HG02588 (cell line): ENCODE results near the gene HECTD4.

Experiments used
- ATAC-seq: cut with Tn5 transposase; IDR thresholded peaks from one replicate; pipeline ENCODE4 v1.9.1; 2021; ENCODE audit warnings: mild to moderate bottlenecking, moderate library complexity; ENCODE audit not compliant: unreplicated experiment

The HECTD4 gene

DNA sequence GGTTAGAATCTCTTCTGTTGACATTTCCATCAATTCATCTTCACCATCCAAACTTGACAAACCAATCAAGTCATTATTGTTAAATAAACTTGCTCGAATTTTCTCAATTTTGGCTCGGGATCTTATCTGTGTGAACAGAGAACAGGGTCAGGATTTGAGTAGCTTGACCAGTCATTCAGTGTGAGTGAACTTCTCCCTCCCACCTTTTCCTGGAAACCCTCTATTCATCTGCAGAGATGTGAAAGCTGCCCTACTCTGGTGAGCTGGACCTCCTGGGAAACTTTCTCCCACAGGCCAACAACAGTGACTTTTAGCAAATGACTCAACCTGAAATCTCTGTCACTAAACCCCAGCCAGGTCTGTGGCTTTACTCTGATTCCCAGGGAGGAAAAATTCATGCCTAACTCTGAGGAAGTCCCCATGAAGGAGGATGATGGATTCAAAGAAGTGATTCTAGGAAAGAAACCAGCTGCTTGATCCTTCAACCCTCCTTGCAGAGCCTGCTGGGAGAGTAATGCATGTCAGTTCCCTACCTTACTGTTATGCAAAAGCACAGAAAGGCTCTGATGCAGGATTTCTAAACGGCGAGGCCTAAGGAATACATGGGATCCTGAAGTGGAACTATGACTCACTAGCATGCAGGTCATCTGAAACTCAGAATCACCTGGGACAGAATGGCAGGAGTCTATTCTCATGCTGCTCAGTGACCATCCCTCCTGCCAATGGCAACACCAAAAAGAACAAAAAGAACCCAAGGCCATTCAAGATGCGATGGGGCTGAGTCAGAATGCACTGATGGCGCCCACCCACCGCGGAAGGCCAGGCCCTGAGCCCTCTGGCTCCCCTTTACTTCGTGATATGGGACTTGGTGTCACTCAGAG lies 198.8 kb downstream of the HECTD4 start:
- peak; percentile 44 for ATAC-seq

DNA sequence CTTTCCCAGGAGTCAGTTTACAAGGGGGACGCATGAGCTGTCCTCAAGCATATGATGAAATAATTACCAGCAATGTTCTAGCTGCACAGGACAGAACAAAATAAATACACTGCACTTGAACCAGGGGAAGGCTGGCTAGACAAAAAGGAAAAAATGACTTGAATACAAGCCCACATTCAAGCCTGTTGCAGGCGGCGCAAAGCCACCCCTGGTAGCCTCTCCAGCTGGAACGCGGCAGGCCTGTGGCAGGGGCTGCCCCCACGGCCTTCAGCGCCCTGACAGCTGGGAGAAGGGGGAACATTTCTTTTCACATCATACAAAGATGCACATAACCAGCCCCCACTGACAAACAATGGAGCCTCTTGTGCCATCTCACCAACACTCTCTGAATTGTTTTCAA lies 199.7 kb downstream of the HECTD4 start:
- ATAC-seq, result no peak

DNA sequence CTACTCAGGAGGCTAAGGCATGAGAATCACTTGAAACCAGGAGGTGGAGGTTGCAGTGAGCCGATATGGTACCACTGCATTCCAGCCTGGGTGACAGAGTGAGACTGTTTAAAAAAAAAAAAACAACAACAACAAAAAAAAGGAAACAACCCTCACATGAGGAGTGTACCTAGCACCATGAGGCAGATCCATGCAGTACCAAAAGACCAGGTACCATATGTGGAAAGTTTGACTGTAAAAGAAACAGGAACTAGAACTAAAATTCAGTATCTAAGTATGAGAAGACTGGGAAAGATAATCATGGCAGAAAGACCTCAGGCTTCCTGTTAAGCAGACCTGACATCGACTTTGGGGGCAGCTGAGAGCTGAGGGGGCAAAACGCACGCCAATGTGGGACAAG lies 201.8 kb downstream of the HECTD4 start:
- ATAC-seq, result no peak

DNA sequence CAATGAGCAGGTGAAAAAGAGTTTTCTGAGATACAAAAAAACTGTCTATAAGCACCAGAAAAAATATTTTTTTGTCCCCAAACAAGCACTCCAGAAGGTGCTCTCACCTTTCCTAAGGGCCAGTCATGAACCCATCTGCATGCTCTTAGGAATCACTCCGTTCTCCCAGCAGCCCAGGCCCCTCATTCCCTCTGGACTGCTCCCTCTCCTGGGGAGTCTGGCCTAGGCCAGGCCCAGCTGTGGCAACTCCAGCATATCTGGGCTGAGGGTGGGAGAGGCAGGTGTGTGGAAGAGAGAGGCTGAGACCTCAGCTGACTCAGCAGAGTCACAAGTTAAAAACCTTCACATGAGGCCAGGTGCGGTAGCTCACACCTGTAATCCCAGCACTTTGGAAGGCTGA lies 202.3 kb downstream of the HECTD4 start:
- no peak for ATAC-seq

DNA sequence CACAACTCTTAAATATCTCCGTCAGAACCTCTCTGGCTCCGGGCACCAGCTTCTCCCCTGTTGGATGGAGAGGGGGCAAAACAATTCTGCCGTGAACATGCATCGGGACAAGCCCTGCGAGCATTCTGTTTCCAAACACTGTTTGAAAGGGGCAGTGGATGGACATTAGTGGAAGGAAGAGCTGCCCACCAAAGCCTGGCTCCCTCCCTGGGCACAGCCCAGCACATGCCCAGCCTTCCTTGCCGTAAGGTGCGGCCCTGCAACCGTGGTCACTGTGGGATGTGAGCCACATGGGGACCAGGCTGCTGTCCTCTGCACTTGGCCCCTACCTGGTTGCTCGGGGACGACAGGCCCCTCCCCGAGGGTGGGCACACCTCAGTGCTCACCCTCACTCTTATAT lies 202.9 kb downstream of the HECTD4 start:
- no peak for ATAC-seq

DNA sequence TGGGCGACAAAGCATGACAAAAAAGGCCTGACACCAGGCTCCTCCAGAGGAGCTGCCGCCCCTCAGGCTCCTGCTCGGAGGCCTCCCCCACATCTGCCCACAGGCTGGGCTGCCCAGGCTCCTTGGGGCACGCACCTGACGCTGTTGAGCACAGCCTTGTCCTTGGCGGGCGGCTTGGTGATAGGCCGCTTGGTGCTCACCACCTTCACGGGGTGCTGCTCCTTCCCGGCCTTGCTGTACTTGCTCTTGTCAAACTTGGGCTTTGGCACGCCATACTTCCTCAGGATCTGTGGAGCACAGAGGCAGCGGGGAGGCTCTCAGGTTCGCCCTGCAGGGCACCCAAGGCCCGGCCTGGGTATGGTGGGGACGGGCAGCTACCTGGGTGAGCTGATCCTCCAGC lies 203.4 kb downstream of the HECTD4 start:
- no peak for ATAC-seq

DNA sequence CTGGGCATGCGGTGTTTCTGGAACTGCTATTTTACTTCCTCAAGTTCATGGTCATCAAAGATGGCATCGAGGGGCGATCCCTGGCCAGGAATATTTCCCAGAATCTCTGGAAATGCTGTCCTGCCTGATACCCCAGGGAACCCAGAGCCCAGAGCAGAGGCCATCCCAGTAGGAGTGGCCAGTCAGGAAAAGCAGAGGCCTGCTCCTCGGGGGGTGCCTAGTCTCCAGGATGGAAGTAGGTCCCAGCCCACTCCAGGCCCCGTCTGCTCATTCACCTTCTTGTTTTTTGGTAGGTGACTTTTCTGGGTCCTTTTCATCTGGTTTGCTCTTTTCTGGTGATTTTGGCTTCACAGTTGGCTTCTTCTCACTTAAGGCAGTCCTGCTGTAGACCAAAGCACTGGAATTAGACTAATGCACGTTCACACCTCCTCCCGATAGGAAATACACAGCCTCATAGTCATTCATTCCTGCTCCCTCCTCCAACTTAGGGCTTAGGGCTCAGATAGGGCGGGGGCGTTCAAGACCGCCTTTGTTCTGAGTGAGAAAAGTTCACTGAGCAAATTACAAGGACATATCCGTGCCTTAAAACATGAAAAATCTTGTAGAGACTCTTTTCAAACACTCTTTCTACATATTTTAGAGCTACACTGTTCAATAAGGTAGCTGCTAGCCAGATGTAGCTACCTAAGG lies 205.8 kb downstream of the HECTD4 start:
- ATAC-seq, result no peak

DNA sequence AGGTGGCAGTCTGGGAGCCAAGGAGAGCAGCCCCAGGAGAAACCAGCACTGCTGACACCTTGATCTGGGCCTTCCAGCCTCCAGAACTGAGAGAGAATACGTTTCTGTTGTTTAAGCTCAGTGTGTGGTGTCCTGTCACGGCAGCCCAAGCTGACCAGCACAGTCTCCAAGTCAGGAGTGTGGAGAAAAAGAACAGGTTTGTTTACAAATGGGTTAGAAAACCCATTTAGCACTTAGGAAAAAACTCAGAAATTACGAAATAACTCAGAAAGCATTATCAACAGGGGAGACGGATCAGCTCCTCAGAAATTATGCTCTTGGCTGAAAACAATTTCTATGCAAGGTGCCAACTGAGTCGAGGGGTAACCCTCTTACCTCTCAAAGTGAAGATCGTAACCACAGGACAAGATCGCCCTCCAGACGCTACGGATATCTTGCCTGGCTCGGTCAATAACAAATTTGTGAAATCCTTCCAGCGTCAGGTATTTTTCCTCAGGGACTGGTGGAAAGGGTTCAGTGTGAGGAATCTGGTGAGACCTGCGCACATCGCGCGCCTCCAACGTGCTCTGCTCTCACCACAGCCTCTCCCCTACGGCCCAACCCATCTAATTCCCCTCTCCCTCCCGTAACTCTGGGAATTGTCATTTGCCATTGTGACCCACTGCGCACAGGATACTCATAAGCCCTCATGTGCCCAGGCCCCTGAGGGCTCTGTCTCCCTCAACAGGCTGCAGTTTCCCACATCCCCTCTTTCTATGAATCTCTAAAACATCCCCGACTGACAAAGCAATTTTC lies 206.7 kb downstream of the HECTD4 start:
- no peak for ATAC-seq

DNA sequence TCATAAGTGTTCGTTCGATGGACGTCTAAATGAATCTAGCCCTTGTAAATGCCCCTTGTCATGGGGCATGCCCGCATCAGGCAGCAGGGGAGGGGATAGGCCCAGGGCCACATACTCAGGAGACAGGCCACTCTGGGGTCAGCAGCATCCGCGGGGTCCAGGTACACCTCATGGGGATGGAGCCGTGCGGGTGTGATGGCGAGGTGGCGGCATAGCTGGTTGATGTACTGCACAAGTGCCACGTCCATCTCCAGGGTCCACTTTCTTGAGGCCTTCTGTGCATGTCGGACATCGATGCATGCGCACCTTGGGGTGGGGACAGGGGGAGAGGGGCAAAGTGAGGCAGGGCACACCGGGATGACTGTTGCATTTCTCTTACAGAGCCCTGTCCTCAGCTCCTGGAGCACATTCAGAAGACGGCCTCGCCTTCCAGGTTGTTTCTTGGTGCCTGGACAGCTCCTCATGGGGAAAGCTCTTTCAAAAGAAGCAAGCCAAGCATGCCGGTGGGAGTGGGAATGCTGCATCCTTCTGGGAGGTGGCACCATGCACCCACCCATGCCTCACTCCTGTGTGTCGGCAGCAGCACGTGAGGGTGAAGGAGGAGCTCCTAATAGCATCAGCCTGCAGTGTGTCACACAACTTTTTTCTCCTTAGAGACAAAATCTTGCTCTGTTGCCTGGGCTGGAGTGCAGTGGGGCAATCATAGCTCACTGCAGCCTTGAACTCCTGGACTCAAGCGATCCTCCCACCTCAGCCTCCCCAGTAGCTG lies 209.5 kb downstream of the HECTD4 start:
- ATAC-seq, result no peak

DNA sequence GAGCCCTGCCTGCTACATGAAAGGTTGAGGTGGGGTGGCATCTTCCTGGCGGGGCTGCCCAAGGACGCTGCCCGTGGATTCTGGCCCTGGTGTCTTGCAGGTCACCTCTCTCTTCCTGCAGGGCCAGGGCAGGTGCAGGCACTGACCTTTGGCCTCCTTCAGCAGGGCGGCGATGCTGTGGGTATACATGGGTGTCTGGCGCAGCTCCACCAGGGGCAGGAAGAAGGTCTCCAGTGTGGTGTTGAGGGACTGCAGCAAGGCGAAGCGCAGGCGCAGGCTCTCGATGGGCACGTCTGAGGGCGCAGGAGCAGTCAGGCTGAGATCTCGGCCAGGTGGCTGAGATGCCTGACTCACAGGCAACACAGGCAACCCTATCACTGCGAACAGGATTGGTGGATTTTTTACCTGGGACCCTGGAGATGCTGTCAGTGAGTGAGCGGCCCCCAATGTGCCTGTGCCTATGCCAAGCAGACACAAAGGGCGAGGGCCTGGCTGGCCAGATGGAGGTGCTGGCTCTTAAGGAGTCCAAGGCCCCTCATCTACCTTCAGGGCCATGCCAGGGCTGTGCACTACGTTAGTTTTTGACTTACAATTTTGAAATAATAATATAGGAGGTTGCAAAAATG lies 211.1 kb downstream of the HECTD4 start:
- ATAC-seq, result no peak

DNA sequence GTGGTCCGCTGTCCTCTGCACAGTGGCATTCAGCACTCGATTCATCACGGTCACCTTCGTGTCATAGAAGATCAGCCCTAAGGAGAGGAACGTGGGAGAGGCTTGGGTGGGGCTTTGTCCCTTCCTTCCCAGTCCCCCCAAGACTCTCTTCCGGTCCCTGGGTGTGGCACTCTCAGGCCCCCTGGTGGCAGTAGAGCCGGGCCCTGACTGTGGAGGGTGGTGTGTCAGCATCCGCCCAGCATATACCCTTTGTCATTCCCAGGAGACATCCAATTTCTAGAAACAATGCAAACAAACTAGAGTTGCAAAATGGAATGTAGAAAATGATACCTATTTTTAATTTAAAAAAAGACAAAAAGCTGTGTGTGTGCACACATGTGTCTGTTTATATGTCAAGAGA lies 211.9 kb downstream of the HECTD4 start:
- no peak for ATAC-seq

DNA sequence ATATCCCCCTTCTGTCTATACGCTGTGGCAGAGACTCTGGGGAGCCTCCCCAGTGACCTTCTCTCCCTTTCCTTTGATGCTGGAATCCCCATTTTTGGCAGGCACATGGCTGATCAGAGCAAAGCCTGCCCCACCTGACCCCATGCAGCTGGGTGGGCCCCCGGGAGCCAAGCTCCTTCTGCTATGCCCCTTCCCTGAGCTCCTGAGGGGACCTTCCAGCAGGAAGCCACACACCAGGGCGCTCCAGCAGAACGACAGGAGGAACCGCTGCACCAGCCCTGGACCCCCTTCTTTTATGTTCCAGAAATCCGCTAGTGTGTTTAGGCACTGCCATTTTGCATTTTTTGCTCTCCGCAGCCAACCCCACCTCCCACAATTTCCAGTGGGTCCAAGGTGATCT lies 212.3 kb downstream of the HECTD4 start:
- ATAC-seq, result no peak

DNA sequence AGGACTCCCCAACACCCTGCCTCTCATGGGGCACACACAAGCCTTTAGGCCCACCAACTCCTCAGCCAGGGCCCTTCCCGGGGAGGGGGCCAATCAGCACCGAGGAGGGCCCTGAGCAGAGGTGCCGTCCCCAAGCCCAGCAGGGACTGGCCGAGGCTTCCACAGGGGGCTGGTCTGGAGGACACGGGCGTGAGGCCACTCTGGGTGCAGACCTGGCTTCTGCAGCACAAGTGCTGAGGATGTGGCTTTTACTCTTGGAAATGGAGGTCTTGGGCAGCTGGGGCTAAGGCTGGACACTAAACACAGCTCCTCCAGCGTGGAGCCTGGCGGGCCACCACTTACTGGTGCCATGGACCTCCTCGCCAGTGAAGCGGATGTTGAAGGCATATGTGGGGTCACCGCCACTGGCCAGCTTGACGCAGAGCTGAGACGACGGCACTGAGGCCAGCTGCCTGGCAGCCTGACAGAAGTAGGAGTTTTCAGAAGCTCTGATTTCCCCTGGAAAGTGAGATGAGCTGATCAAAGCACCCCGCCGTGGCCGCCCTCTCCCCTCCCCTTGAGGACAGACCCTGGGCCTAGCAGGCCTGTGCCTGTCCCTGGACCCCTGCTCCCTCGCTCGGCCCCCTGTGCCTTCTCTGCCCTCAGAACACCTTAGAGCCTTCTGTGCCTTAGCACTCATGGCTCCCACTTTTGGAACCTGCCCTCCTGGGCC lies 212.9 kb downstream of the HECTD4 start:
- ATAC-seq, result no peak

DNA sequence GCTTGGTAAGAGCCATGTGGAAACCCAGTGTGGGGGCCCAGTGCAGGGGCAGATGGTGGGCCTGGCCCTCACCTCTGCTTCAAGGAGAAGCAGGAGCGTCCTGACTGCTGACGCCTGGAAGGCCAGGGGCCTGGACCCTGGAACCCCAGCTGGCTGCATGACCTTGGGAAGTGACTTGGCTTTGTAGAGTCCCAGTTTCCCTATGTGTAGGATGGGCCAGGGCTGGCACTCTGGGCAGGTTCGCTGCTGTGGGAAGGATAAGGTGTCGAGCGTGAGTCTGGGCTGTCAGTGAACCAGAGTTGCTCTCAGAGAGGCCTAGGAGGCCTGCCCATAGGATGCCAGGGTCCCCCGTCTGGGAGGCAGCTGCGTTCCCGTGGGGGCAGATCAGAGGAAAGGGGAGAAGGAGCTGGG lies 213.7 kb downstream of the HECTD4 start:
- ATAC-seq, result no peak

DNA sequence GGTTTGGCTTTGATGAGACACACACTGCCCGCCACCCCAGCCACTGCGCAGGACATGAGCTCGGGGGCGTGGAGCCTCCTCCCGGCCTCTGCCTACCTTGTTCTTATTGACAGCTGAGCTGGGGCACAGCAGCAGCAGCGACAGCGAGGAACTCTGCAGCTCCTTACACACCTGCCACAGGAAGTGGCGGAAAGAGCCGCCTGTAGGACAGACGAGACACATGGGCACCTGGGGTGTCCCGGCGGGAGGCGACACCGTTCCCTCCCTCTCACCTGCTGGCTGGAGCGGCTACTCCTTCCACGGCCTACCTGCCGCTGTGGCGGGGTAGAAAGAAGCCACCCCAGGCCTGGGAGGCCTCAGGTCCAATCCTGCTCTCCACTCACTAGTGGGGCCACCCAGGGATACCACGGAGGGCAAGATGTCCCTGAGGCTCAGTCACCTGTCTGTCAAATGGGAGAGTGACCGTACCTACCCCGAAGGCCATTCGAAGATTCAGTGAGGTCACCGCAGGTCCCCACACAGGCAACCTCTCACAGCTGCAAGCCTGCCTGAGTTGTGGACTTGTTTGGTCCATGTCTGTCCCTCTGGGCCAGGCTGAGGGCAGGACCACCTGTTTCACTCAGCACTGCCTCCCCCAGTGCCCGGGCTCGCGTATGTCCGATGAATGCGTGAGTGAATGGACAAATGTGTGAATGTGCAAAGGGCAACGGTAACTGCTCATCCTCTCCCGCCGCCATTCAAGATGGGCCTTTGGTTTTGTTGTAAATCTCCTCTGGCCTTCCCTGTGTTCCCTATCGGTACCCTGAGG lies 214.3 kb downstream of the HECTD4 start:
- no peak for ATAC-seq

DNA sequence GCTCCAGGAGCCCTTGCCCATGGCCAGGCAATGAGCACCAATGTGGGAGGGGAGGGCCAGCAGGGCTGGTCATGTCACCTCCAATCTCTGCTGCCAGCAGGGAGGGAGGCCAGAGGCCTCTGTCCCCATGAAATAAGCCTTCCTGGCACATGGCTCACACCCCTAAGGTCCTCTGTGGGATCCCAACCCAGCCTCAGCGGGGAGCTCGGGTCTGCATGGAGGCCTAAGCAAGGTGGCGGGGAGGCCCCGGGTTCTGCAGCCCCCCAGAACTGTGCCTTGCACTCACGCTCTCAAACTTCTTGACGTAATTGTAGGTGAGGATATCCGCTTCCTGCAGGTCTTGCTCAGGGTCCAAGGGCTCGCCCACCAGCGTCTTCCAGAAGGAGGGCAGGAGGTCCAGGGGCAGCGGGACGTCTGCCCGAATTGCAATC lies 215.2 kb downstream of the HECTD4 start:
- ATAC-seq, result no peak

DNA sequence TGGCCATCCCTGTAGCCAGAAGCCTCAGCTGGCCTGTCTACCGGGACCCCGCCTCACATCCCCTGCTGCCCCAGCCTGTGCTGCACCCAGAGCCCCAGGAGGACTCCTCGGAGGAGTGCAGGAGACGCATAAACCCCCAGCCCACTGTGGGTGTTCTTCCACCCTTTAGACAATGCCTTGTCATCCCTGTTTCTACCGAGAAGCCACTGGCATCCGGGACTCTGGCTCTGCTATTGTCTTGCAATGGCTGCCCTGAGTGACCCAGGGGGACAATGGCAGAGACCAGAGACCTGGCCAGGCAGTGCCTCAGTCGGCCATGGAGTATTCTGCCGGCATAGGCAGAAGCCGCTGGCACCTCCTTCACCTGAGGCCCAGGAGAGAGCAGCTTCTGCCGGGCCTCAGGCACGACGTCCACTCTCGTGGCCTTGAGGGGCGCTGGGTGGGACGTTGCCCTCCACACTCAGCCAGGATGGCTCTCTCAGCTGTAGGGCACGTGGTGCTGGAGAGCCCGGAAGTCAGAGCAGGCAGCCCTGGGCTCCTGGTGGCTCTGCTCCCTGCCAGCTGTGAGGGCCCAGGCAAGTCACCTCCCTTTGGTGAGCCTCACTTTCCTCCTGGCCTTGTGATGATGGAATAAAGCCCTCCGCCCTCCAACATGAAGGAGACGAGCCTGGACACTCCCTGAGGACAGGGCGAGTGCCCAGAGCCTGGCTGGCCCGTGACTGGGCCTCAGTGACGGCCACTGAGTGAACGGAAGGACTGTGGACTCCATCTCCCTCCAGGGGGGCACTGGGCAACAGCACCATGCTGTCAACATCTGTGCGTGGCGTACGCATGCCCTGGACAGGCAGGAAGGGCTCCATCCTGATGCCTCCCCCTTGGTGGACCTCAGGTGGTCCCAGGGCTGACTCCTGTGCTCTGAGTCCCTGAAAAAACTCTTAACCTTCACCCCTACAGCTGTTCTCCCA lies 215.9 kb downstream of the HECTD4 start:
- no peak for ATAC-seq

DNA sequence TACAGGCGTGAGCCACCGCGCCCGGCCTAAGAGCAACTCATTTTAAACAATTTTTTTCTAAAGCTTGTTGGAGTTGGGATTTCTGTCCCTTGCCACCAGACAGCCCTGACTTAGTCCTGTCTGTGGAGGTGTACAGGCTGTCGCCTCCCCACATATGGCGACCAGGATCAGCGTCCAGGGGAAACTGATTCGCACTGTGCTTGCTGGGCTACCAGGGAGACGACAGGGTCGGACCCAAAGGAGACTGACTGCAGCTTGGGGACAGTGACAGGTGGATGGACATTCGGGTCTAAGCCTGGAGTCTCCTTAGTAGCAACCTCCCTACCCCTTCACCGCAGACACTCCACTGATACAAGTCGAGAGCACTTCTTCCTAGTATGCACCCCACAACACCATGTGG lies 216.6 kb downstream of the HECTD4 start:
- ATAC-seq, result no peak
